H1 (cell line): ENCODE results near the gene ARHGAP26. TPM values are rescaled to one million over a fixed set of nuclear protein-coding genes. Genes with fewer than 3 reads are reported as not detected.

Experiments
- CTCF ChIA-PET: fragments of 300-600 bp; sonication (Branson Sonifier 250); formaldehyde crosslinking; loops from one replicate; lab custom pipeline; 2021; ENCODE audit not compliant: partially characterized antibody; lab: Charles Lee
- POLR2A ChIA-PET: fragments of 300-600 bp; sonication (Branson Sonifier 250); formaldehyde crosslinking; loops from one replicate; lab custom pipeline; 2021; ENCODE audit warnings: inconsistent platforms; ENCODE audit not compliant: partially characterized antibody; lab: Charles Lee
- DNase-seq, 2 experiments: peaks; one replicate each; pipeline versions ENCODE4 v3.0.0 to v3.0.0-alpha.2; 2010 to 2022; ENCODE audit warnings: low spot score in 2 of 2, low read depth in 1 of 2, mixed read lengths in 1 of 2
- FAIRE-seq: peaks from 2 replicates; lab custom pipeline; 2011; peaks lifted over from hg19 to GRCh38; lab: Jason Lieb, UNC
- H2AFZ ChIP-seq: 2 replicates; pipeline ENCODE4 v1.8.1; 2012; ENCODE audit warnings: low read length, inconsistent platforms
- H2AK5ac ChIP-seq: 2 replicates; pipeline ENCODE4 v1.6.1; 2013; ENCODE audit warnings: low read depth, low read length
- H2BK120ac ChIP-seq: replicated peaks from 2 replicates; pipeline ENCODE3; 2013; ENCODE audit warnings: low read depth, low read length, inconsistent platforms
- H2BK12ac ChIP-seq: 2 replicates; pipeline ENCODE4 v1.6.1; 2013; ENCODE audit warnings: low read depth, low read length
- H2BK15ac ChIP-seq: 2 replicates; pipeline ENCODE4 v1.6.1; 2013; ENCODE audit warnings: low read length
- H2BK20ac ChIP-seq: 2 replicates; pipeline ENCODE4 v1.6.1; 2013; ENCODE audit warnings: low read length
- H2BK5ac ChIP-seq: 2 replicates; pipeline ENCODE4 v1.6.1; 2013; ENCODE audit warnings: low read depth, low read length
- H3K14ac ChIP-seq: 2 replicates; pipeline ENCODE4 v1.6.1; 2013; ENCODE audit warnings: inconsistent platforms; ENCODE audit not compliant: insufficient read length
- H3K18ac ChIP-seq: 2 replicates; pipeline ENCODE4 v1.6.1; 2013; ENCODE audit warnings: low read length; ENCODE audit errors: extremely low read depth
- H3K23ac ChIP-seq: 2 replicates; pipeline ENCODE4 v1.6.1; 2013; ENCODE audit warnings: inconsistent platforms; ENCODE audit not compliant: insufficient read length
- H3K23me2 ChIP-seq: 2 replicates; pipeline ENCODE4 v1.6.1; 2013; ENCODE audit warnings: low read depth, low read length
- H3K27ac ChIP-seq: 2 replicates; pipeline ENCODE4 v1.6.1; 2011; ENCODE audit warnings: low read depth, low read length, inconsistent platforms
- H3K27me3 ChIP-seq, 4 experiments: replicated peaks in 1 of 4; 1 replicate in 1 of 4; 2 replicates in 3 of 4; pipeline versions ENCODE4 v1.6.1 to v1.8.1; 2011 to 2013; ENCODE audit warnings: low read length in 3 of 4, mild to moderate bottlenecking in 3 of 4, inconsistent platforms in 2 of 4, mixed read lengths in 2 of 4, moderate library complexity in 1 of 4; ENCODE audit not compliant: control insufficient read depth in 3 of 4, insufficient read depth in 3 of 4; ENCODE audit errors: extremely low read depth in 1 of 4
- H3K36me3 ChIP-seq, 4 experiments: 2 replicates each; pipeline versions ENCODE4 v1.6.1 to v1.8.1; 2011 to 2013; ENCODE audit warnings: mild to moderate bottlenecking in 4 of 4, low read length in 3 of 4, moderate library complexity in 2 of 4, control low read depth in 1 of 4, inconsistent platforms in 1 of 4; ENCODE audit not compliant: insufficient read depth in 4 of 4, control insufficient read depth in 2 of 4
- H3K4ac ChIP-seq: replicated peaks from 2 replicates; pipeline ENCODE3; 2013; ENCODE audit warnings: low read length, low read depth, mixed read lengths, inconsistent platforms; ENCODE audit not compliant: insufficient read length
- H3K4me1 ChIP-seq, 4 experiments: replicated peaks in 1 of 4; 1 replicate in 1 of 4; 2 replicates in 3 of 4; pipeline versions ENCODE4 v1.6.1 to v1.8.1; 2011 to 2013; ENCODE audit warnings: low read length in 3 of 4, inconsistent platforms in 2 of 4, mixed read lengths in 1 of 4; ENCODE audit not compliant: insufficient read depth in 4 of 4, control insufficient read depth in 3 of 4
- H3K4me2 ChIP-seq, 2 experiments: 2 replicates each; pipeline versions ENCODE4 v1.6.1 to v1.8.1; 2011 to 2013; ENCODE audit warnings: low read depth in 2 of 2, low read length in 2 of 2, control low read depth in 1 of 2, inconsistent platforms in 1 of 2, mild to moderate bottlenecking in 1 of 2; ENCODE audit not compliant: insufficient read depth in 1 of 2
- H3K4me3 ChIP-seq, 4 experiments: fragments of 200-600, 300-600 bp in 1 of 4; sonication (generic), shearing (Covaris generic), sonication (Bioruptor Twin) in 1 of 4; 2 replicates each; pipeline versions ENCODE4 v1.5.1 to v1.8.1; 2011 to 2016; ENCODE audit warnings: low read length in 4 of 4, low read depth in 3 of 4, control low read depth in 2 of 4, inconsistent platforms in 2 of 4, mild to moderate bottlenecking in 2 of 4, mixed read lengths in 1 of 4, moderate library complexity in 1 of 4; ENCODE audit not compliant: insufficient read depth in 2 of 4; ENCODE audit errors: extremely low read depth in 1 of 4
- H3K56ac ChIP-seq: replicated peaks from 2 replicates; pipeline ENCODE3; 2013; ENCODE audit warnings: low read depth, mild to moderate bottlenecking, mixed read lengths, low read length, inconsistent platforms; ENCODE audit not compliant: insufficient read length
- H3K79me1 ChIP-seq: 2 replicates; pipeline ENCODE4 v1.6.1; 2013; ENCODE audit warnings: low read depth, low read length, control low read depth
- H3K79me2 ChIP-seq, 2 experiments: 2 replicates each; pipeline versions ENCODE4 v1.6.1 to v1.8.1; 2012 to 2013; ENCODE audit warnings: low read length in 2 of 2, mild to moderate bottlenecking in 2 of 2, inconsistent platforms in 1 of 2; ENCODE audit not compliant: insufficient read depth in 2 of 2, control insufficient read depth in 1 of 2
- H3K9ac ChIP-seq, 4 experiments: replicated peaks in 1 of 4; 1 replicate in 1 of 4; 2 replicates in 3 of 4; pipeline versions ENCODE4 v1.6.1 to v1.8.1; 2011 to 2013; ENCODE audit warnings: low read depth in 3 of 4, low read length in 3 of 4, control low read depth in 2 of 4, mild to moderate bottlenecking in 2 of 4, moderate library complexity in 2 of 4, inconsistent platforms in 1 of 4; ENCODE audit errors: extremely low read depth in 1 of 4
- H3K9me3 ChIP-seq, 2 experiments: 2 replicates each; pipeline versions ENCODE4 v1.6.1 to v1.8.1; 2012 to 2013; ENCODE audit warnings: mild to moderate bottlenecking in 2 of 2, moderate library complexity in 2 of 2, control low read depth in 1 of 2, inconsistent platforms in 1 of 2, low read depth in 1 of 2, low read length in 1 of 2, mixed read lengths in 1 of 2; ENCODE audit not compliant: insufficient read depth in 2 of 2
- H4K20me1 ChIP-seq, 2 experiments: replicated peaks in 1 of 2; 2 replicates each; pipeline versions ENCODE3 to v1.8.1; 2011 to 2013; ENCODE audit warnings: inconsistent platforms in 2 of 2, low read length in 2 of 2, mild to moderate bottlenecking in 1 of 2; ENCODE audit not compliant: insufficient read depth in 2 of 2, control insufficient read depth in 1 of 2
- H4K5ac ChIP-seq: 2 replicates; pipeline ENCODE4 v1.6.1; 2013; ENCODE audit warnings: low read length, low read depth, mixed read lengths, inconsistent platforms; ENCODE audit not compliant: insufficient read length
- H4K8ac ChIP-seq: 2 replicates; pipeline ENCODE4 v1.8.0; 2013; ENCODE audit warnings: mild to moderate bottlenecking, moderate library complexity, low read length, inconsistent platforms; ENCODE audit not compliant: insufficient read depth; ENCODE audit errors: extremely low read depth
- H4K91ac ChIP-seq: replicated peaks from 2 replicates; pipeline ENCODE3; 2013; ENCODE audit warnings: low read length, mixed read lengths, inconsistent platforms; ENCODE audit not compliant: insufficient read length
- RBBP5 ChIP-seq: IDR thresholded peaks from 2 replicates; pipeline ENCODE4 v1.7.1; 2012; ENCODE audit warnings: low read depth, mild to moderate bottlenecking, inconsistent platforms, low read length, moderate library complexity, borderline replicate concordance
- RFX5 ChIP-seq: IDR thresholded peaks from 2 replicates; pipeline ENCODE4 v1.6.1; 2011; ENCODE audit warnings: low read depth, low read length, improper control_type of control experiment, borderline replicate concordance
- SP1 ChIP-seq: IDR thresholded peaks from 2 replicates; pipeline ENCODE4 v1.6.1; 2011; ENCODE audit warnings: low read depth, low read length
- TAF7 ChIP-seq: optimal IDR thresholded peaks from 2 replicates; pipeline ENCODE3; 2011; ENCODE audit warnings: low read depth, mild to moderate bottlenecking, inconsistent platforms, low read length, moderate library complexity, borderline replicate concordance
- TEAD4 ChIP-seq: IDR thresholded peaks from 2 replicates; pipeline ENCODE4 v1.6.1; 2012; ENCODE audit warnings: low read depth, low read length, inconsistent platforms, mixed read lengths
- USF2 ChIP-seq: IDR thresholded peaks from 2 replicates; pipeline ENCODE4 v1.6.1; 2011; ENCODE audit warnings: low read length, improper control_type of control experiment
- WGBS, 2 experiments: shearing (Covaris generic) in 1 of 2; methylation state at CpG; one replicate each; pipeline versions ENCODE4 v1.1.6 to v1.1.7; 2013 to 2015; ENCODE audit warnings: low lambda C conversion rate in 2 of 2, mixed read lengths in 2 of 2, inconsistent platforms in 1 of 2, low coverage in 1 of 2, missing lambda C conversion rate in 1 of 2; ENCODE audit not compliant: insufficient replicate concordance in 2 of 2, insufficient coverage in 1 of 2, insufficient read length in 1 of 2; ENCODE audit errors: extremely low coverage in 1 of 2, missing lambda C conversion rate in 1 of 2; 5-methylcytosine and 5-hydroxymethylcytosine counted together
- polyA plus RNA-seq, 7 experiments: library from polyadenylated mRNA; depleted of rRNA in 3 of 7; stranded (reverse) in 5 of 7; unstranded in 2 of 7; fragments of >200 nt in 5 of 7; fragments of 200-250 nt in 2 of 7; gene quantifications; 1 replicate in 5 of 7; 2 replicates in 1 of 7; 4 replicates in 1 of 7; pipeline versions ENCODE4 v1.2.1 to v1.2.3, GENCODE V29; 2011 to 2013; ENCODE audit warnings: missing spikeins in 2 of 7, mixed read lengths in 2 of 7
- total RNA-seq: library from RNA; stranded (reverse); fragmentation: NEBNext Ultra II Directional; extraction: Animal tissue kit (Norgen Biotek cat#: 25700); gene quantifications from 2 replicates; pipeline ENCODE4 v1.2.1, GENCODE V29; 2021

ARHGAP26 gene
- total and polyA plus RNA-seq, 2 of the 8 experiments (the other 6 are each of a cell fraction or from before 2014, with no cell fraction given) = 7.1 to 24.8 TPM

GRCh38 chr5:143118222-143118621, 348.0 kb downstream of the ARHGAP26 start:
- Histone ChIP-seq H3K9ac (no peak overlapping the region), H2AFZ (no peak overlapping the region), H2AK5ac (no peak overlapping the region), H2BK120ac (no peak overlapping the region)
- CTCF ChIA-PET = interaction anchor here (0.6 to 2.9 kb wide), 14 partner anchors 8 to 111 kb away, joined by 3 to 11 read pairs (median 3); no protein-coding TSS in a partner anchor
- no peak for TF ChIP-seq USF2
- no peak for TF ChIP-seq TAF7
- no peak for TF ChIP-seq TEAD4
- TF ChIP-seq RFX5 = no peak
- TF ChIP-seq SP1 = no peak
- TF ChIP-seq RBBP5 = no peak
- TF ChIP-seq, all 59 proteins: peak for 0
- H3K36me3 ChIP-seq = peaks cover 0 to 15% (median 4%) of the 10 kb centered on the region in 4 experiments; a peak in 2 of 8 replicates
- 89% methylated on average over 3 of the region's 3 CpGs; no CpG with 5 or more reads in 1 of the 2 experiments for WGBS, 2 experiments
- no peaks in the 10 kb centered on the region for H3K79me2 ChIP-seq
- H3K4me1 ChIP-seq = peaks cover 5 to 11% (median 11%) of the 10 kb centered on the region in 4 experiments; a peak in 6 of 7 replicates
- no peak overlapping the region for H2BK12ac ChIP-seq
- DNase-seq (no peak), FAIRE-seq (no peak)
- no peaks in the 10 kb centered on the region for H3K27me3 ChIP-seq
- H3K4ac ChIP-seq = no peak overlapping the region
- H3K23ac ChIP-seq = no peak overlapping the region
- H2BK5ac ChIP-seq = no peak overlapping the region
- H4K8ac ChIP-seq = no peak overlapping the region
- no peak overlapping the region for H4K5ac ChIP-seq
- peaks cover 3 to 6% of the 10 kb centered on the region in 2 experiments; a peak in 3 of 4 replicates for H3K9me3 ChIP-seq
- H3K4me2 ChIP-seq = no peak overlapping the region
- no peak overlapping the region for H3K4me3 ChIP-seq
- POLR2A ChIA-PET = no interaction called here
- H3K56ac ChIP-seq = no peak overlapping the region
- no peak overlapping the region for H2BK15ac ChIP-seq
- no peak overlapping the region for H3K14ac ChIP-seq
- no peak overlapping the region for H2BK20ac ChIP-seq
- H3K79me1 ChIP-seq = no peaks in the 10 kb centered on the region; the same call in 1 of the 2 replicates
- H4K20me1 ChIP-seq = no peaks in the 10 kb centered on the region
- no peaks in the 10 kb centered on the region for H3K23me2 ChIP-seq
- H4K91ac ChIP-seq = no peak overlapping the region
- H3K18ac ChIP-seq = no peak overlapping the region
- H3K27ac ChIP-seq = no peak overlapping the region
